Ovary (tissue), 9 donors: ENCODE data around the gene TAS1R1. TPM values are rescaled to one million over a fixed set of nuclear protein-coding genes. Genes with fewer than 3 reads are reported as not detected.
A peak's percentile ranks its signal among the peaks of the same experiment; 100 is the strongest.

Experiments used
- DNase-seq, 5 donors: peaks; one replicate each; pipeline ENCODE4 v3.0.0-alpha.2; 2019 to 2020
- H3K27ac ChIP-seq, 2 donors: fragments of 200-600 bp; one replicate each; pipeline versions ENCODE4 v1.5.1 to v1.8.0; 2019 to 2022
- H3K27me3 ChIP-seq: fragments of 200-600 bp; one replicate; pipeline ENCODE4 v1.8.0; 2022
- H3K36me3 ChIP-seq: fragments of 200-600 bp; sonication (generic); one replicate; pipeline ENCODE4 v1.5.1; 2019
- H3K4me1 ChIP-seq: one replicate; pipeline ENCODE4 v1.8.1; 2013; ENCODE audit warnings: mild to moderate bottlenecking, moderate library complexity; ENCODE audit not compliant: insufficient read depth
- H3K4me3 ChIP-seq: fragments of 200-600 bp; sonication (generic); one replicate; pipeline ENCODE4 v1.5.1; 2017
- H3K9me3 ChIP-seq, 2 donors: fragments of 200-600 bp in 1 of 2; sonication (generic) in 1 of 2; one replicate each; pipeline versions ENCODE4 v1.5.1 to v1.8.1; 2013 to 2019; ENCODE audit warnings: mild to moderate bottlenecking in 1 of 2, moderate library complexity in 1 of 2
- CTCF ChIP-seq, 3 donors: fragments of 450-650 bp in 2 of 3; fragments of 200-600 bp in 1 of 3; IDR thresholded peaks; one replicate each; pipeline versions ENCODE4 v1.5.1 to v1.8.0; 2016 to 2022; ENCODE audit warnings: antibody characterized with exemption in 3 of 3, mild to moderate bottlenecking in 1 of 3
- EP300 ChIP-seq: sonication (generic); formaldehyde crosslinking; IDR thresholded peaks from one replicate; pipeline ENCODE4 v1.6.1; 2017; ENCODE audit warnings: antibody characterized with exemption
- POLR2A ChIP-seq: fragments of 450-650 bp; IDR thresholded peaks from one replicate; pipeline ENCODE4 v1.6.1; 2017; ENCODE audit warnings: antibody characterized with exemption, mild to moderate bottlenecking, moderate library complexity
- WGBS, 3 donors: extraction: QIAGEN DNeasy Blood & Tissue Kit in 1 of 3; methylation state at CpG; one replicate each; pipeline versions ENCODE4 v1.1.5 to v1.1.7; 2013 to 2017; 5-methylcytosine and 5-hydroxymethylcytosine counted together
- intact Hi-C, 4 donors: fragments of 100-400 bp; cut with DNase I; formaldehyde crosslinking; loops; one replicate each; pipeline versions ENCODE4 v1.11.0 to v1.15.1; 2022 to 2023
- polyA plus RNA-seq, 2 donors: library from polyadenylated mRNA; stranded (reverse); fragments of 200-250 nt in 1 of 2; fragments of 350-450 nt in 1 of 2; fragmentation: Illumina TruSeq in 1 of 2; extraction: RNeasy Lipid Tissue Mini Kit (QIAGEN cat#74804) in 1 of 2; gene quantifications; one replicate each; pipeline ENCODE4 v1.2.3, GENCODE V29; 2013 to 2014
- total RNA-seq, 7 donors: library from RNA; depleted of rRNA in 2 of 7; stranded (reverse); fragments of >200 nt in 2 of 7; fragmentation: NEBNext Ultra II Directional in 3 of 7; extraction: Animal tissue kit (Norgen Biotek cat#: 25700) in 3 of 7; gene quantifications; one replicate each; pipeline versions ENCODE4 v1.1.0 to v1.2.4, GENCODE V29; 2016 to 2023
- donor health status: DM: no; HTN: no; CAD: no; lungs with moderate emphysema.
- donor health status: DM: no; HTN: no; CAD: no.
- donor health status: Bipolar disorder and iron deficiency.
- donor health status: DM: yes; HTN: yes; CAD: no.
- donor health status: DM: no; HTN: no; CAD: no.
- donor health status: DM: yes; HTN: yes; CAD: no.

The TAS1R1 gene
- total and polyA plus RNA-seq, 9 donors: 0.20 to 0.74 (median 0.33) TPM; not detected in 3

DNA sequence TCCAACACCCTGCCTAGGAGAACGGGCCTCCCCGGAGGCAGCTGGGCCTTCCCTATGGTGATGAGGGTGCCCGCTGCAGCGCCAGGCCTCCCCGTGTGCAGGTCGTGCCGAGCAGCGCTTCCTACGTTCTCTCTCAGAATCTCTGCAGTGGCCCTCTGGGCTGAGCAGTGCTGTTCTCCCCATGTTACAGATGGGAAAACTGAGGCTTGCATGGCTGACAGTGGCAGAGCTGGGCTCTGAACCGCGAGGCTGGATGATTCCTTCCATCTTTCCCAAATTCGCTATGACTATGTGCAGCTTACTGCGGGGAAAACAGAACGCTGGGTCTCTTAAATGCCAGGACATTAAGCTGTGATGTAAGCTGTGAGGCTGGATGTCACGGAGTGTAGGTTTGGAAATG lies 38.7 kb downstream of the TAS1R1 start:
- no peaks in the 10 kb centered on the region for H3K27me3 ChIP-seq
- intact Hi-C loops: no loop called here
- no peak overlapping the region for H3K4me3 ChIP-seq
- TF ChIP-seq EP300 (no peak), CTCF (IDR thresholded peaks at IDR 0.05) (no peak), POLR2A (no peak)
- H3K9me3 ChIP-seq: no peaks in the 10 kb centered on the region
- 90 to 94% (median 91%) methylated on average over 15 of the region's 15 CpGs for WGBS, 3 donors
- no peaks in the 10 kb centered on the region for H3K36me3 ChIP-seq
- no peak for DNase-seq
- no peak overlapping the region for H3K27ac ChIP-seq
- peaks cover 15% of the 10 kb centered on the region for H3K4me1 ChIP-seq

DNA sequence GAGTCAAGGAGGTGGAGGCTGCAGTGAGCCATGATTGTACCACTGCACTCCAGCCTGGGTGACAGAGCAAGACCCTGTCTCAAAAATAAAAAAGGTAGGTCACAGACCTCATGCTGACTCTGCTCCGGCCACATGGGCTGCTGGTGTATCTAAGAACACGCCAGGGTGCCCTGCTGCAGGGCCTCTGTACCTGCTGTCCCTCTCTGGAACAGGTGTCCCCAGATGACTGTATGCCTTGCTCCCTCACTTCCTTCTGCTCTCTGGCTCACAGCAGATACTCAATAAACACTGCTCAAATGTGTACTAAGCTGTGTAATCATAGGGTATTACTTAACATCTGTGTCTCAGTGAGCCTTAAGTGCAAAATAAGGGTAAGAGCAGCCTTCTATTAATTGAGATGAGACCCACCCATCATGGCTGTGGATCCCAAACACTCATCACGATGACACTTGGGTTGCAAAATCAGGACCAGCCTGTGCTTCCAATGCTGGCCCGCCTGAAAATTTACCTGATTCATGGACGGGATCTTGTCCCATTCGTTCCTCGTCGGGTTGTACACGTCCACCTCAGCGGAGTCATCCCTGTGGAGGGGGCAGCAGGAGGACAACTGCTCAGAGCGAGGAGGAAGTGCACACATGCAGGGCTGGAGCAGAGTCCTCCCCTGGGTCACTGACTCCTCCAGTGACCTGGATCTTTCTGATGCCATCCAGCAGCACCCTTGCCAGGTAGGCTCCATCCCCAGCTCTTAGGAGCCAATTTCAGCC lies 40.1 kb downstream of the TAS1R1 start:
- no peak for DNase-seq
- no peaks in the 10 kb centered on the region for H3K27me3 ChIP-seq
- peaks cover 23% of the 10 kb centered on the region for H3K4me1 ChIP-seq
- WGBS, 3 donors: 87 to 92% (median 87%) methylated on average over 11 of the region's 11 CpGs
- intact Hi-C loops: loop anchor here in 1 of 4 donors (5.0 kb wide), 1 partner anchor 37 kb away; no protein-coding TSS in a partner anchor
- no peak overlapping the region for H3K4me3 ChIP-seq
- H3K9me3 ChIP-seq: no peaks in the 10 kb centered on the region
- H3K36me3 ChIP-seq: no peaks in the 10 kb centered on the region
- TF ChIP-seq CTCF (IDR thresholded peaks at IDR 0.05) (no peak), POLR2A (no peak), EP300 (no peak)
- no peak overlapping the region for H3K27ac ChIP-seq

DNA sequence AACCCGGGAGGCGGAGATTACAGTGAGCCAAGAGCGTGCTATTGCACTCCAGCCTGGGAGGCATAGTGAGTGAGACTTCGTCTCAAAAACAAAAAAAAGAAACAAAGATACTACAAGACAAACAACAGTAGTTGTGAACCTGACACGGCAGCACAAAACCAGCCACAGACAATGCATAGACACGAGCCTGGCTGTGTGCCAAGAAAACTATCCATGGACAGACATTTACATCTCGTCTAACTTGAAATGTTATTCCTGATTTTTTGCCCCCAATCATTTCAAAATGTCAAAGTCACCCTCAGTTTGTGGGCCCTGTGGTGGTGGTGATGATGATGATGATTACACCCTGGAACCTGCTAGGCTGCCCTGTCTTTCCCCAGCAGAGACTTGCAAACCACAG lies 41.2 kb downstream of the TAS1R1 start:
- 44 to 47% (median 45%) methylated on average over 7 of the region's 7 CpGs for WGBS, 3 donors
- Histone ChIP-seq H3K36me3 (no peaks in the 10 kb centered on the region), H3K4me1 (peaks cover 23% of the 10 kb centered on the region), H3K9me3 (no peaks in the 10 kb centered on the region), H3K27me3 (no peaks in the 10 kb centered on the region), H3K27ac (no peak overlapping the region), H3K4me3 (no peak overlapping the region)
- intact Hi-C loops: loop anchor here in 1 of 4 donors (5.0 kb wide), 1 partner anchor 36 kb away; no protein-coding TSS in a partner anchor
- DNase-seq: peak in 1 of 5 donors; percentile 37
- TF ChIP-seq EP300 (no peak), POLR2A (no peak), CTCF (IDR thresholded peaks at IDR 0.05) (no peak)

DNA sequence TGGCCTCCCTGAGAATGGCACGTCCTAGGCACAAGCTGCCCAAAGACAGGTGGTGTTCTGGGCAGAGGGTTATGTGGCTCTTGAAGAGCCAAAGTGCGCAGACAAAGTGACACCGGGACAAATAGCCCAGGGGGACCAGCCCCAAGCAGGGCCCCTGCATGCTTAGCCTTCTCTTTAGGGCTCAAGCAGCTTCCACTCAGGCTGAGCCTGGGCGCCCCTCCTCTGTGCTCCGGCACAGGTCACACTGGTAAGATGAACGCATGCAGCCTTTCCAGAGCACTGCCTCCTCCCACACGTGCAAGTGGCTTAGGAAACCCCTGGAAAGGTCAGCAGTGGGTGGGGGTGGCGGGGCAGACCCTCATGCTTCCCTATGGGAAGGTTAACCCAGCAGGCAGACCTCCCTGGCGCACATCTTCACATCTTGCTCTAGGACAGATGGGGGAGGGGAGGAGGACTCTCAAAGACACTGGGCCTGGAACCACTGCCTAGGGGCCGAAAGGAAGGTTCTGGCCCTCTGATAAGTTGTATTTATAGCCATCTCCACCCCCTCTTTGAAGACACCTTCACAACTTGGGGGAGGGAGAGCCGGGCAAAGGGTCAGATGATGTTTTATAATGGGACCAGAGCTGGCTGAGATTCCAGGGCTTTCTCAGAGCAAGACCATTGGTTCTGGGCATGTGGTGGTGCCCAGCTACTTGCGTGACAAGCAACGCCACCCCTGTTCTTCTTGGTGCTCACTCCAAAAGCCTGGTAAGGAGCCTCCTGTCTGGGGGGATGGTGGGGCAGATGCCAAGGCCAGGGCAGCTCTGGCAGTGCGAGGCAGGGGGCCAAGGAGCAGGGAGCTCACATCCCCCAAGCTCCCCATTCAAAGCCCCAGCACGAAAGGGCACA lies 42.0 kb downstream of the TAS1R1 start:
- no peaks in the 10 kb centered on the region for H3K36me3 ChIP-seq
- 66 to 70% (median 70%) methylated on average over 15 of the region's 15 CpGs for WGBS, 3 donors
- H3K4me1 ChIP-seq: peaks cover 23% of the 10 kb centered on the region
- no peaks in the 10 kb centered on the region for H3K27me3 ChIP-seq
- H3K9me3 ChIP-seq: no peaks in the 10 kb centered on the region
- H3K27ac ChIP-seq: no peak overlapping the region
- H3K4me3 ChIP-seq: no peak overlapping the region
- intact Hi-C loops: loop anchor here in 1 of 4 donors (5.0 kb wide), 1 partner anchor 35 kb away; no protein-coding TSS in a partner anchor
- TF ChIP-seq POLR2A (no peak), CTCF (IDR thresholded peaks at IDR 0.05) (no peak), EP300 (no peak)
- no peak for DNase-seq
